Colonic mucosa (tissue), 4 donors: ENCODE measurements around the gene TICRR. TPM values are rescaled to one million over a fixed set of nuclear protein-coding genes. Genes with fewer than 3 reads are reported as not detected.

ENCODE experiments used
- DNase-seq: peaks from one replicate; pipeline ENCODE4 v3.0.0-alpha.2; 2020
- H3K27ac ChIP-seq: fragments of 200-600 bp; one replicate; pipeline ENCODE4 v1.8.0; 2021
- H3K27me3 ChIP-seq: fragments of 200-600 bp; one replicate; pipeline ENCODE4 v1.8.0; 2021
- H3K36me3 ChIP-seq: fragments of 200-600 bp; one replicate; pipeline ENCODE4 v1.8.0; 2021
- H3K4me1 ChIP-seq: fragments of 200-600 bp; one replicate; pipeline ENCODE4 v1.8.0; 2021; ENCODE audit warnings: mild to moderate bottlenecking
- H3K4me3 ChIP-seq: fragments of 200-600 bp; one replicate; pipeline ENCODE4 v1.8.0; 2021
- H3K9ac ChIP-seq, 2 donors: one replicate each; pipeline ENCODE4 v1.7.0; 2013; ENCODE audit warnings: control low read depth in 2 of 2, low read depth in 2 of 2, low read length in 2 of 2
- H3K9me3 ChIP-seq: fragments of 200-600 bp; one replicate; pipeline ENCODE4 v1.8.0; 2021
- intact Hi-C: fragments of 100-400 bp; cut with DNase I; formaldehyde crosslinking; loops from one replicate; pipeline ENCODE4 v1.14.1; 2022
- total RNA-seq, 2 donors: library from RNA; stranded (reverse); fragmentation: NEBNext Ultra II Directional in 1 of 2; extraction: Animal tissue kit (Norgen Biotek cat#: 25700) in 1 of 2; gene quantifications; one replicate each; pipeline ENCODE4 v1.2.1, GENCODE V29; 2021
- TF ChIP-seq, protein P1 (sequence below): fragments of 200-600 bp; IDR thresholded peaks from one replicate; pipeline ENCODE4 v1.8.0; 2022; ENCODE audit warnings: antibody characterized with exemption, mild to moderate bottlenecking
- donor health status: healthy.
- donor health status: DM: no; HTN: no; CAD: no.
- donor health status: DM: no; HTN: no; CAD: no.

Gene TICRR
- total RNA-seq, 2 donors from 2014 or later = 2.9 to 14.6 TPM

DNA sequence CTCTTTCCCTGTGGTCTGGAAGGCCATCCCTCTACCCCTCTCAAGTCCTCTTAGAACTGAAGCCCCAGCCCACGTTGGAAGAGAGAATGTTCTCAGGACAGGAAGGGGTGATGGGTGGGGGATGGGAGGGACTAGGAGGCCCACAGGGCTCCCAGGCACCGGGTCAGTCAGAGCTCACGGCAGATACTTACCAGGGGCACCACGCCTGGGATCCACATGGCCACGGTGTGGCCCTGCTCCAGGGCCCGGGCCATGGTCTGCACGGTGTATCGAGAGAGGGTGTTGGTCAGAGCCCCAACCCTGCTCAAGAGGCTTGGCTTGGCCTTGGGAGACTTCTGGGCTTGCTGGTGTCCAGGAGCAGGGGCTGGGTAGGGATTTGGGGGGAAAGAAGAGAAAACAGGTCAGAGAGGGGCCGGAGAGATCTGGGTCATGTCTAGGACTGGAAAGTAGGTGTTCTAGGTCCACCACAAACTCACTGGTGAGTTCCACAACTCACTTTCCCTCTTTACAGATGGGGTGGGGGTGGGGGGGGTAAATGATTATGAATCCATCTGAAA is 94.1 kb downstream of the TICRR start:
- Histone ChIP-seq H3K4me1 (no peaks in the 10 kb centered on the region), H3K9me3 (no peaks in the 10 kb centered on the region), H3K4me3 (no peak overlapping the region), H3K27ac (no peak overlapping the region), H3K27me3 (no peaks in the 10 kb centered on the region), H3K9ac (no peak overlapping the region), H3K36me3 (no peaks in the 10 kb centered on the region)
- DNase-seq = no peak
- intact Hi-C loops = no loop called here
- TF ChIP-seq, protein P1, sequence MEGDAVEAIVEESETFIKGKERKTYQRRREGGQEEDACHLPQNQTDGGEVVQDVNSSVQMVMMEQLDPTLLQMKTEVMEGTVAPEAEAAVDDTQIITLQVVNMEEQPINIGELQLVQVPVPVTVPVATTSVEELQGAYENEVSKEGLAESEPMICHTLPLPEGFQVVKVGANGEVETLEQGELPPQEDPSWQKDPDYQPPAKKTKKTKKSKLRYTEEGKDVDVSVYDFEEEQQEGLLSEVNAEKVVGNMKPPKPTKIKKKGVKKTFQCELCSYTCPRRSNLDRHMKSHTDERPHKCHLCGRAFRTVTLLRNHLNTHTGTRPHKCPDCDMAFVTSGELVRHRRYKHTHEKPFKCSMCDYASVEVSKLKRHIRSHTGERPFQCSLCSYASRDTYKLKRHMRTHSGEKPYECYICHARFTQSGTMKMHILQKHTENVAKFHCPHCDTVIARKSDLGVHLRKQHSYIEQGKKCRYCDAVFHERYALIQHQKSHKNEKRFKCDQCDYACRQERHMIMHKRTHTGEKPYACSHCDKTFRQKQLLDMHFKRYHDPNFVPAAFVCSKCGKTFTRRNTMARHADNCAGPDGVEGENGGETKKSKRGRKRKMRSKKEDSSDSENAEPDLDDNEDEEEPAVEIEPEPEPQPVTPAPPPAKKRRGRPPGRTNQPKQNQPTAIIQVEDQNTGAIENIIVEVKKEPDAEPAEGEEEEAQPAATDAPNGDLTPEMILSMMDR = no peak

DNA sequence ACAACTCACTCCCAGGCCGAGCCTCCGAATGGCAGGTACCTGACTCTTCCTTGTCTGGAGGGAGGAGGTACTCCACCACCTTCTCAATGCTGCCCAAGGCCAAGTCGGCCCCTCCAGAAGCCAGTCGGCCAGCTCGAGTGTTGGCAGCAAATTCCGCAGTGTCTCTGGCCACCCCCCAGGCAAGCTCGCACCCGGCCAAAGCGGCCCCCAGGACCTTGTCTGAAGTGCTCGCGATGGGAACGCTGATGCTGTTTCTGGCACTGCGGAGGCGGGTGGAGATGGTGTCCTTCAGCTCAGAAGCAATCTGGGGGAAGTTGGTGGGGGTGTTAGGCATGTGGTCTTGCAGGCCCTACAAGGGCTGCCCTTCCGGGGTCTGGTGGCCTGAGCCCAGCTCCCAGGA is 94.7 kb downstream of the TICRR start:
- no peaks in the 10 kb centered on the region for H3K27me3 ChIP-seq
- TF ChIP-seq, protein P1 = no peak
- intact Hi-C loops = no loop called here
- no peaks in the 10 kb centered on the region for H3K9me3 ChIP-seq
- no peak for DNase-seq
- no peaks in the 10 kb centered on the region for H3K36me3 ChIP-seq
- no peak overlapping the region for H3K4me3 ChIP-seq
- no peak overlapping the region for H3K27ac ChIP-seq
- no peaks in the 10 kb centered on the region for H3K4me1 ChIP-seq
- no peak overlapping the region for H3K9ac ChIP-seq

DNA sequence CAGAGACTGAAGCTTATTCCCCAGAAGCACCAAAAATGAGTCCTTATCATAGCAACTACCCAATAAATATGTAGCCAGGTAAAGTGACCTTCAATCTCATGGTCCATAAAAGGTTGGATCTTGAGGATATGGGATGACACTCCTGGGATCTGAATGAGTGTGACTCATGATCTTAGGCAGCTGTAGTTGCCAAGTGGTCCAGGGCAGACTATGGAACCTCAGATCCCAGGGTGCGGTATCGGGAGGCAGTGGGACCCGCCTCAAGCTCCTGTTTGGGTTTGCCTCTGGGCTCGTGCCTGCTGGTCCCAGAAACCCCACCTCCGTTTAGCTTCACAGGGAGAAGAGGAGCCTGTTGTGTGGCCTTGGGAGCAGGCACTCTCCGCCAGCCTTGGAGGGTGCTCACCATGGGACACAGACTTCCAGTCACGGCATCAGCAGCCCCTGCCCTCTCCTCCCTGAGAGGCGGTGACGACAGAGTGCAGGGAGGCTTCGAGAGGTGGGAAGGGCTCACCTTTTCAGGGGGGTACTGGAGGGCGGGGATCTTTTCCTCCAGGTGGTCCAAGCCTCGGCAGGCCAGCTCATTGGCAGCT is 95.8 kb downstream of the TICRR start:
- no peak for DNase-seq
- Histone ChIP-seq H3K4me1 (no peaks in the 10 kb centered on the region), H3K4me3 (no peak overlapping the region), H3K9ac (no peak overlapping the region), H3K27me3 (no peaks in the 10 kb centered on the region), H3K27ac (no peak overlapping the region), H3K36me3 (no peaks in the 10 kb centered on the region), H3K9me3 (no peaks in the 10 kb centered on the region)
- TF ChIP-seq, protein P1 = no peak
- intact Hi-C loops = no loop called here

DNA sequence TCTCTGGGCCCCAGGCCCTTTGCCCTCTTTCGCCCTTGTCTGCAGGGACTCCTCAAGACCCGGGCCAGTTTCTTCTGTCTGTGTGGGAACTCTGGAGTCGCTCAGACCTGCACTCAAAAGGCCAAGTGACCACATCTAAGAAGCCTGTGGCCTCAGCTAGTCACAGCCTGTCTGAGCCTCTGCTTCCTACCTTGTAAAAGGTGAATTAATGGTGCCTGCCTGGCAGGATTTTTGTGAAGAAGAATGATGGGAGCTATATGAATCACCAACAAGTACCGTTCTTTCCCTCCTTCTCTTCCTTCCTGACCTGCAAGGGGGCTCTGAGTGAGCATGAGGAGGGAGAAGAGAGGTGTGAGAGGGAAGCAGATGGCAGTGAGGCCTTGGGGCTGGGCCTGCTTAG is 96.4 kb downstream of the TICRR start:
- intact Hi-C loops = no loop called here
- no peak for DNase-seq
- Histone ChIP-seq H3K4me3 (no peak overlapping the region), H3K36me3 (no peaks in the 10 kb centered on the region), H3K9ac (no peak overlapping the region), H3K4me1 (no peaks in the 10 kb centered on the region), H3K27me3 (no peaks in the 10 kb centered on the region), H3K27ac (no peak overlapping the region), H3K9me3 (no peaks in the 10 kb centered on the region)
- TF ChIP-seq, protein P1 = no peak

DNA sequence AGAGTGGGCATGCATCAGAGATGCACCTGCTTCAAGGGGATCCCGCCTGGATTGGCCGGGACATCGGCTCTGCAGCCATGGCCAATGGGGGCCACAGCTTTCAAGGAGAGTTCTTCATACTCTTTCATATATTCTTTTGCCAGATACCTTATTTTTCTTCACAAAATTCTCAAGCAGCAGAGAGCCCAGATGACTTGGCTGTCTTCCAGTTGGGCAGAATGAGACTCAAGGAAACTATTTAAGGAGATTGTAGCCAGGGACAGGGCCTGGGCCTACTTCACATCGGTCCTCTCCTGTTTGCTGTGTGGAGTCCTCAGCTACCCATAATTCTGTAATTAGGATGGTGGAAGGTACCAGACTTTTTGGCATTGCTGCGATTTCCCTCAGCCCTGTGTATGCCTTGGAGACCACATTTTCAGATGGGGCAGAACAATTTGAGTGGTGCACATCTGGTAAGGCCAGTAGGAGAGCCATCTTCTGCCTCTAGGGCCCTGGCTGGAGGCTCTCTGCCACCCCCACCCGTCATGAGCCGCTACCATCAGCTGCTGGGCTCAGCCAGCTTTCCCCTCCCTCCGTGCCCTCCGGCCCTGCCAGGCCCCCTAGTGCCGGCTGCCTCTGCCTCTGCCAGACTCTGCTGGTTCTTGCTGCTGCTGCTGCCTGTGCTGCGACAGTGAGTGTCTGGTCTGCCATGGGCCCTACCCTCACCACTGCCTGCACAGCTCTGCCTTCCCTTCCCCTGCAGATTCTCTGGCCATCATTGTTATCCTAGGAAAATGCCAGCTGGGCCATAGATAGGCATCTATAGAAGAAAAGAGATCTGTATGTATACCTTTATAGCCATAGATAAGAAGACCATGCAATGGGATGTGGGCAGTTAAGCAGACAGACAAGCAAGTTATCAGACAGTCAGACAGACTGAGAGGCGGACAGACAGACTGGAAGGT is 97.2 kb downstream of the TICRR start:
- Histone ChIP-seq H3K36me3 (no peaks in the 10 kb centered on the region), H3K9ac (no peak overlapping the region), H3K27me3 (no peaks in the 10 kb centered on the region), H3K4me1 (no peaks in the 10 kb centered on the region), H3K9me3 (no peaks in the 10 kb centered on the region), H3K4me3 (no peak overlapping the region), H3K27ac (no peak overlapping the region)
- TF ChIP-seq, protein P1 = no peak
- intact Hi-C loops = no loop called here
- no peak for DNase-seq
